Stimulated activated naive CD4-positive, alpha-beta T cell (primary cell): ENCODE data around the gene UBASH3A.

ENCODE experiments used
- DNase-seq, 6 experiments: peaks; one replicate each; lab custom pipeline; 2025; lab: John Stamatoyannopoulos, UW

UBASH3A gene

GRCh38 chr21:42451941-42452340 lies 48.2 kb downstream of the UBASH3A start:
- no peak for DNase-seq

- DNase-seq, result no peak
These were observed 48.9 kb downstream of the UBASH3A start for GRCh38 chr21:42452401-42453223.

GRCh38 chr21:42453224-42453985 lies 49.7 kb downstream of the UBASH3A start:
- no peak for DNase-seq

GRCh38 chr21:42453986-42454570 lies 50.4 kb downstream of the UBASH3A start:
- no peak for DNase-seq

- DNase-seq, result no peak
These were observed 51.1 kb downstream of the UBASH3A start for GRCh38 chr21:42454786-42455185.

- DNase-seq, result no peak
These were observed 51.5 kb downstream of the UBASH3A start for GRCh38 chr21:42455196-42455595.

GRCh38 chr21:42455754-42456440 lies 52.2 kb downstream of the UBASH3A start:
- no peak for DNase-seq

GRCh38 chr21:42456457-42456856 lies 52.8 kb downstream of the UBASH3A start:
- DNase-seq, result peak in 3 of 6 experiments; percentile 30 to 44 (median 42)

- DNase-seq, result no peak
These were observed 55.4 kb downstream of the UBASH3A start for GRCh38 chr21:42459082-42459460.

GRCh38 chr21:42459546-42460215 lies 56.0 kb downstream of the UBASH3A start:
- DNase-seq, result no peak

- DNase-seq, result peak; percentile 47 to 78 (median 64)
These were observed 56.9 kb downstream of the UBASH3A start for GRCh38 chr21:42460391-42461184.

GRCh38 chr21:42461185-42461520 lies 57.5 kb downstream of the UBASH3A start:
- no peak for DNase-seq

- no peak for DNase-seq
These were observed 58.5 kb downstream of the UBASH3A start for GRCh38 chr21:42461881-42462877.

- peak; percentile 42 to 80 (median 65) for DNase-seq
These were observed 60.3 kb downstream of the UBASH3A start for GRCh38 chr21:42463861-42464515.

GRCh38 chr21:42465008-42465802 lies 61.5 kb downstream of the UBASH3A start:
- DNase-seq, result no peak

- DNase-seq, result no peak
These were observed 62.1 kb downstream of the UBASH3A start for GRCh38 chr21:42465803-42466127.

GRCh38 chr21:42466700-42467099 lies 63.0 kb downstream of the UBASH3A start:
- no peak for DNase-seq
